GM19463 (cell line): ENCODE measurements around the gene EIF3CL.
"Not testable (repeated sequence)": the region's sequence is repeated elsewhere in the genome, so short reads cannot be mapped to it uniquely, and the experiment has no call there.

Experiments
- ATAC-seq: cut with Tn5 transposase; IDR thresholded peaks from one replicate; pipeline ENCODE4 v1.9.1; 2021; ENCODE audit warnings: mild to moderate bottlenecking, moderate library complexity; ENCODE audit not compliant: unreplicated experiment

The EIF3CL gene

GRCh38 chr16:28403220-28404072 is at the start of gene EIF3CL:
EIF3CL (minus strand) TSS chr16:28403841; CDS start chr16:28403618, 223 bp downstream.
- ATAC-seq, result peak; percentile 99

DNA sequence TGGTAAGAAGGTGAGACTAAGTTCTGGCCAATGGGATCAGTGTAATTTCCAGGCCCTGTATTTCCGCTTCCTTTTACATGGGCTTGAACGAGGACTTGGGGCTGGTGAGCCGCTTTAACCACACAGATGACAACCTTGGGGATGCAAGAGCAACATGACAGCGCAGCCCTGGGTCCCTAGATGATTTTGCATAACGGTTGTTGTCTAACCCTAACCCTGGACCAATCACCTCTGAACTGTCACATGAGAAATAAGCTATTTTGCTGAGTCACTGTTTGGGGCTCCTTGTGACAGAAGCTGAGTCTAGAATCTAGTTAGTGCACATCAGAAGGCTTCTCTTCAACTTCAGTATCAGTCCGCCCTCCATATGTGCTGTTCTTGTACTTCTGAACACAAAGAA is 43.4 kb upstream of the EIF3CL start:
- not testable (repeated sequence) for ATAC-seq

GRCh38 chr16:28446388-28446787 is 42.7 kb upstream of the EIF3CL start:
- not testable (repeated sequence) for ATAC-seq

- ATAC-seq, result not testable (repeated sequence)
Measured at GRCh38 chr16:28443943-28444342, 40.3 kb upstream of the EIF3CL start.

- ATAC-seq, result not testable (repeated sequence)
Measured at GRCh38 chr16:28438899-28439298, 35.3 kb upstream of the EIF3CL start.

DNA sequence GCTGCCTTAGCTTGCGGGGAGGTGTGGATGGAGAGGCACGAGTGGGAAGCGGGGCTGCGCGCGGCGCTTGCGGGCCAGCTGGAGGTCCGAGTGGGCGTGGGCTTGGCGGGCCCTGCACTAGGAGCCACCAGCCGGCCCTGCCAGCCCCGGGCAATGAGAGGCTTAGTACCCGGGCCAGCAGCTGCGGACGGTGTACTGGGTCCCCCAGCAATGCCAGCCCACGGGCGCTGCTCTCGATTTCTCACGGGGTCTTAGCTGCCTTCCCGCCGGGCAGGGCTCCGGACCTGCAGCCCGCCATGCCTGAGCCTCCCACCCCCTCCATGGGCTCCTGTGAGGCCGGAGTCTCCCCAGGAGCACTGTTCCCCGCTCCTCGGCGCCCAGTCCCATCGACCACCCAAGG is 31.7 kb upstream of the EIF3CL start:
- ATAC-seq, result not testable (repeated sequence)

DNA sequence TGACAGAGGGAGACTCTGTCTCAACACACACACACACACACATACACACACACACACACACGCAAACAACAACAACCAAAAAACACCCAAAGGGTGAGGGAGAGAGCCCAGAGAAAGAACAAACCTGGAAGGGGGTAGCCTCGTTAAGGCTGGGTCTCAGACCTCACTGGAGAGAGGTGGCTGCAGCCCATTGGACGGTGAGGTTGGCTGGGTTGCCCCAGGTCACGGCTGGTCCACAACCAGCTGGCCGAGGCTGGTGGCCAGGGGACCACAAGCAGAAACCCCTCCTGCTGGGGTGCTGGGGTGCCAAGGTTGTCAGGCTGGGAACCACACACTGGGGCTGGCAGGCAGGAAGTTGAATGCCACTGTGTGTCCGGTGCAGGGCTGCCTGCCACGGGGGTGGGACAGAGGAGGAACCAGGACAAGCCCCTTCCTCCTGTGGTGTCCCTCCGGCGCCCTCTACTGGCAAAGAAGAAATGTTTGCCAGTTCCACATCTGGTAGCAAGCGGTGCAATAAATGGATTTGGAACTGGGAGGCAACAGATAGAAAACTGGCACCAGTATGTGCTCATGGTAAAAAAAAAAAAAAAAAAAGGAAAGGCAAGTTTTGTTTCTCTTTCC is 22.5 kb upstream of the EIF3CL start:
- ATAC-seq, result not testable (repeated sequence)

DNA sequence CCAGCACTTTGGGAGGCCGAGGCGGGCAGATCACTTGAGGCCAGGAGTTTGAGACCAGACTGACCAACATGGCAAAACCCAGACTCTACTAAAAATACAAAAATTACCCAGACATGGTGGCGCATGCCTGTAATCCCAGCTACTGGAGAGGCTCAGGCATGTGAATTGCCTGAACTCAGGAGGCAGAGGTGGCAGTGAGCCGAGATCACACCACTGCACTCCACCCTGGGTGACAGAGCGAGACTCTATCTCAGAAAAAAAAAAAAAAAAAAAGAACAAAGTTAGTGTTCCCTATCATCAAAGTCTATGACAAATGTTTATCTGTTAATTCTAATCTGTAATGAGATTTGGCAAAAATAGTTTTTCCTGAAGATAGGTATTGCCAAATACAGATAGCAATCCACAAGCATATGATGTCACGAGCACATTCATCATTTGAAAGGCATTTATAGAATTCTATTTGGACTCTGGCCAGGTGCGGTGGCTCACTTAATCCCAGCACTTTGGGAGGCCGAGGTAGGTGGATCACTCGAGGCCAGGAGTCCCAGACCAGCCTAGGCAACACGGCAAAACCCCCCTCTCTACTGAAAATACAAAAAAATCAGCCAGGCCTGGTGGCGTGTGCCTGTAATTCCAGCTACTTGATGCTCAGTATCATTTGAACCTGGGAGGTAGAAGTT is 17.6 kb upstream of the EIF3CL start:
- ATAC-seq, result not testable (repeated sequence)

DNA sequence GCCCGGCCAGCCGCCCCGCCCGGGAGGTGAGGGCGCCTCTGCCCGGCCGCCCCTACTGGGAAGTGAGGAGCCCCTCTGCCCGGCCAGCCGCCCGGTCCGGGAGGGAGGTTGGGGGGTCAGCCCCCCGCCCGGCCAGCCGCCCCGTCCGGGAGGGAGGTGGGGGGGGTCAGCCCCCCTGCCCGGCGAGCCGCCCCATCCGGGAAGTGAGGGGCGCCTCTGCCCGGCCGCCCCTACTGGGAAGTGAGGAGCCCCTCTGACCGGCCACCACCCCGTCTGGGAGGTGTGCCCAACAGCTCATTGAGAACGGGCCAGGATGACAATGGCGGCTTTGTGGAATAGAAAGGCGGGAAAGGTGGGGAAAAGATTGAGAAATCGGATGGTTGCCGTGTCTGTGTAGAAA is 13.4 kb upstream of the EIF3CL start:
- ATAC-seq, result not testable (repeated sequence)

GRCh38 chr16:28414530-28414929 is 10.9 kb upstream of the EIF3CL start:
- not testable (repeated sequence) for ATAC-seq

DNA sequence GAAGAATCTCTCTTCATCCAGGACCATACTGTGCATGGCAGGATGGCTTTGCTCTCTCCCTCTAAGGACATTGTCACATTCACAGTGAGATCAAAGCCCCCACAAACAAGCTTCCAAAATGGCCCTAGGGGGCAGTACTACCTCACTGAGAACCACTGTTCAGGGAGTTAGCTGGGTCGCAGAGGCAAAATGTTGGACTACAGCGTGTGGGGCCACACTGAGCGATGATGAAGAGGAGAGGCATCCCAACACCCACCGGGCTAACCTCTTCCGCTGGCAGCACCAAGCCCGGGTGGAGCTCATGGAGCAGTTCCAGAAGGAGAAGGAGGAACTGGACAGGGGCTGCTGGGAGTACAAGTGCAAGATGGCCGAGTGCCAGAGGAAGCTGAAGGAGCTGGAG is 9.9 kb upstream of the EIF3CL start:
- ATAC-seq, result not testable (repeated sequence)

- ATAC-seq, result not testable (repeated sequence)
Measured at GRCh38 chr16:28392054-28392453, 11.6 kb downstream of the EIF3CL start.

- ATAC-seq, result not testable (repeated sequence)
Measured at GRCh38 chr16:28382177-28382867, 21.3 kb downstream of the EIF3CL start.

- not testable (repeated sequence) for ATAC-seq
Measured at GRCh38 chr16:28377822-28378221, 25.8 kb downstream of the EIF3CL start.

DNA sequence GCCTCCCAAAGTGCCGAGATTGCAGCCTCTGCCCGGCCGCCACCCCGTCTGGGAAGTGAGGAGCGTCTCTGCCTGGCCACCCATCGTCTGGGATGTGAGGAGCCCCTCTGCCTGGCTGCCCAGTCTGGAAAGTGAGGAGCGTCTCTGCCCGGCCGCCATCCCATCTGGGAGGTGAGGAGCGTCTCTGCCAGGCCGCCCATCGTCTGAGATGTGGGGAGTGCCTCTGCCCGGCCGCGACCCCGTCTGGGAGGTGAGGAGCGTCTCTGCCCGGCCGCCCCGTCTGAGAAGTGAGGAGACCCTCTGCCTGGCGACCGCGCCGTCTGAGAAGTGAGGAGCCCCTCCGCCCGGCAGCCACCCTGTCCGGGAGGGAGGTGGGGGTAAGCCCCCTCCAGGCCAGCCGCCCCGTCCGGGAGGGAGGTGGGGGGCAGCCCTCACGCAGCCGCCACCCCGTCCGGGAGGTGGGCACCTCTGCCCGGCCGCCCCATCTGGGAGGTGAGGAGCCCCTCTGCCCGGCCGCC is 26.5 kb downstream of the EIF3CL start:
- ATAC-seq, result not testable (repeated sequence)

DNA sequence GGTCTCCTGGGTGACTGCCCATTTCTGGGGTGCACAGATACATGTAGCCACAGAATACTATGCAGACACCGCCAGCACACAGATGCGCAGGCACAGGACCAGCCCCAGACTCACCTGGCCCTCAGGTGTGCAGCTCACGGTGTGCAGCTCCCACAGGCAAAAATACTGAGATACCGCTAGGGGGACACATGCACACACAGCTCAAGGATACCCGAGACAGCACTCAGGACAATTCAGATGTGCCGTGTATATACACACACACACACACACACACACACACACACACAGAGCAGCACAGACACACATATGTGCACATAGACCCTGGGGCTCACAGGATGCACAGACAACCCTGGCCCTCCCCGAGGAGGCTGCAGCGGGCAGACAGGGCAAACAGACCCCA is 28.5 kb downstream of the EIF3CL start:
- ATAC-seq, result not testable (repeated sequence)

DNA sequence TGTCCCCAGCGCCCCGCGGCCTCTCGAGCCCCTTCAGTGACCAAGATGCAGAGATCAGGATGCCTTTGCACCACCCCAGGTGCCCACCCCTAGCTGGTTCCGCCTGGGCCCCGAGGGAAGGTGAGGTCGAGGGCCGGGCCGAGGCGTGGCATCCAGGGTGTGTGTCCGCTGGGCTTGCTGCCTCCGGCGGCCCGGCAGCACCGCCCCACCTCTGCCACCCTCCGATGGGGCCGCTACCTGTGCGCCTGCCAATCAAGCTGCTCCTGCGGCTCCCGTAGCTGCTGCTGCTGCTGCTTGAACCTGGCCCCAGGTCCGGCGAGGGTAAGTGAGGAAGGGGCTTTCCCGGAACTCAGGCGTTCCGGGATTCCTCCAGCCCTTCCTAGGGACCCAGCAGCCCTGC is 29.4 kb downstream of the EIF3CL start:
- ATAC-seq, result not testable (repeated sequence)

GRCh38 chr16:28367926-28368325 is 35.7 kb downstream of the EIF3CL start:
- ATAC-seq, result not testable (repeated sequence)

DNA sequence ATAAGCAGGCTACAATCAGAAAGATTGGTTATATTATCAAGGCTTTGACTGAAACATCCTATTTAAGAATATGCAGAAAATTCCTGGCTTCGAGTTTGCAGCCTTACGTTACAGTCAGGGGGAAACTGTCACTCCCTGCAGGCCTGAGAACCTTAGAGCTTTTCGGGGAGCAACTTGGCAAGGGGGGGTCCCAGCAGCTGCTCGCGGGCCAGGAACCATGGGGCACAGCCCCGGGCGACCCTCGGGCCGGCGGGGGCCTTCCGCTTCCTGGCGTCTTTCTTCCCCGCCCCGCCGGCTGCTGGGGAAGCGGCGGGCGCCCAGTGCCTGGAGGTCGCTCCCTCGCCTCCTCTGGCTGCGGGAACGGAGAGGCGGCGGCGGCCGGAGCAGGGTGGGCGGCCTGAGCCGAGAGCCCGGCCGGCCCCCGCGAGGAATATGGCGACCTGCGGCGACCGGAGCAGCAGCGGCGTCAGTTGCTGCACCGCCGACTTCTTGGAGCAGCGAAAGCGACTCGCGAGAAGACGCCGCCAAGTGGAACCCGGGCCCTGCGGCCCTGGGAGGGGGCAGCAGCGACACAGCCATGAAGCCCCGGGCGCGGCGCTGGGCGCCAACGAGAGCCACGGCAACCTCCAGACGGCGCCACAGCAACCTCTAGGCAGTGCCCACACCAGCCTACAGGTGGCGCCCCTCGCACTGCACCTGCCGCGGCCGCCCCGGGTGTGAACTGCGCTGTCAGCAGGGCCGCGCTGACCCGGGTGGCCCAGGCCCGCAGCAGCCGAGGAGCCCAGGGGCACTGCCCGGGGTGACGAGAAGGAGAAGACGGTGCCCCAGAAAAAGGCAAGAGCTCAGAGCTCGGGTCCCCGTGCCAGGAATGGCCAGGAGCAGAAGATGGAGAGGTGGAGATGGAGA is 39.1 kb downstream of the EIF3CL start:
- ATAC-seq, result peak; percentile 92

DNA sequence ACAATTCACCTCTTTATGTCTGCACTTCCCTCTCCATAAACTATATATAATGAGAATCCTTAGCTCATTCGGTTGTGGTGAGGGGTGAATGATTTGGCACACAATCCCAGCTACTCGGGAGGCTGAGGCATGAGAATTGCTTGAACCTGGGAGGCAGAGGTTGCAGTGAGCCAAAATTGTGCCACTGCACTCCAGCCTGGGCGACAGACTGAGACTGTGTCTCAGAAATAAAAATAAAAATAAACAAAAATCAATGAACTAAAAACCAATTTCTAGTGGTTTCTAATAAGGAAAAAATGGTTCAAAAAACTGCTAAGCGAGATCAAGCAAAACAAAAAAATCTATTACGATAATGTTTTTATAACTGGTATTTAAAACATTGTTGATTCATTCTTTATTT is 40.2 kb downstream of the EIF3CL start, which contains the start of gene NPIPB6:
NPIPB6 (minus strand) TSS at position 101 of the 400 bp plus-strand sequence. CDS start 686 bp downstream, outside the sequence.
- ATAC-seq, result not testable (repeated sequence)
